CD4-positive, alpha-beta T cell treated with Interleukin-15 for 4 hours (primary cell): ENCODE results near the gene CD44.

Source experiments
- DNase-seq: peaks from one replicate; pipeline ENCODE4 v3.0.0-alpha.2; 2020; ENCODE audit warnings: low spot score

The CD44 gene

DNA sequence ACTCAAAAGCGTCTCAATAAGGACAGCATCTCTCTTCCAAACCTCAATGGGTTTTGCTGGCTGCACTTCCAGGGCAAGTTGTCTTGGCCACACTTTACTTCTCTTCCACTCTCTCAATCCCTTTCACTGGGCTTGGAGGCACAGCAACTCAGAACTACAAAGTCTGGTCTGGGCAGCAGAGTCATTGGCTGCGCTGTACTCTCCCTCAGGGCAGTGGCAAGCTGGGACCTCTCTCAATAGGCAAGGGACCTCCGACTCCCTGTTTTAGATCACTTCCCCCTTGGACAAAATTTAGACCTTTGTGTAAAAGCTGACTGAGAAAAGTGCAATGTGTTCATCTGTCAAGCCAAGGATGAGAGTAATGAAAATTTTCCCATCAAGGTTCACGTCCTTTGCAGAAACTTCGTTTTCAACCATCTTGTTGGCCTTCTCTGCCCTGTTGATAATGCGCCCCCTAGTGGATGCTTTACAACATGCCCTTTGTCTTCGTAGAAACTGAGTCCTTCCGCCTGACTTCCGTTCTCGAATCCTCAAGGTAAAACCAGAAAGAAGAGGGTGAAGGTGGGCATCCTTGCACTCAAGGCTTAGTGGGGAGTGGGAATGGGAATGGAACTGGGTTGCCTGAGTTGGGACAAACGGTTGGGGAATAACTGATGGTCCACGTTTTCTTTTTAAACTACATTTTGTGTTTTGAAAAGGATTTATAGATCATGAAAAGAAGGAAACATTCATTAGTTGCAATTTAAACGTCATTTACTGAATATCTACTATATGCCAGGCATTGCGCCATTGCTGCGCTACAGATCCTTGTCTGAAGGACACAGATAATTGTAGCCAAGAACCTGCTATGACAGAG, 99.1 kb downstream of the CD44 start:
- peak; percentile 73 for DNase-seq

GRCh38 chr11:35238882-35239281, 99.9 kb downstream of the CD44 start:
- DNase-seq, result no peak

DNA sequence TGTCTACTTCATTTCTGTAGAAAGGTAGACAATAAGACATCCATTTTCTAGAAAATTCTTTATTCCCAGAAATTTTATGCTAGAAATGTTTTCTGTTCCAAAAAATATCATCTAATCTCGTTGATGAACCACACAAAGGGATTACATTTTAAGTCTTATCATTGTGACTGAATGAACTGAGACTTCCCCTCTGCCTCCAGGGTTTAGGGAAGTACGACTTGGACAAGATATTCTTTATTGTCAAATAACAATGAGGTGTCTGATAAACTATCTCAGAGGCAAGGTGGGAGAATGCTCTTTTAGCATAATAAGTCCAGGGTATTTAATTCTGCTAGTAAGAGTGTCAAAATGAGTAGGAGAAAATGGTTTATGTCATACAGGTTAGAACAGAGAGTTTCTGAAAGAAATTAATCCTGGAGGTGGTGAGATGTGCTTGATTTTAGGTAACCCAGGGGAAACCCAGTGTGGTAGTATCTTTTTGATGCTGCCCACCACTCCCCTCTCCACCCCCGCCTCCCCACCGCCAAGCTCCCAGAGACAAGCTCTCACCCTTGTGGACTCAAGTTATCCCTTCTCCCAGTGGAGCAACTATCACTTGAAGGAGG, 100.6 kb downstream of the CD44 start:
- DNase-seq, result no peak

GRCh38 chr11:35241083-35241482, 102.1 kb downstream of the CD44 start:
- no peak for DNase-seq

DNA sequence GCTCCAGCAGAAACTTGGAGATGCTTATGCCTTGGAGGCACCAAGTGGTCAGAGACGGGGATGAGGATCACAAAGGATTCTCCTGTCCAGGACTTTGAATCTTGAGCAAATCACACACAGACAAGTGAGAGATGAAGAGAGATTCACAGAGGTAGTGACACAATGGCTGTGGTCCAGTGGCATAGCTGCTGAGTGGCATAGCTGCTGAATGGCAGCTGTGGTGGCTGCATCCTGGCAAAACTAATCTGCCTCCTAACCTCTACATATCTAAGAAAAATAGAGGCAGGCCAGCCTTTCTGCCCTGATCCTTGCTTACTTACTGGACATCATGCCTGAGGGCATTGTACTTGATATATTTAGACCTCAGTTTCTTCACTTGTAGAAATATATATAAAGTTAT, 102.6 kb downstream of the CD44 start:
- no peak for DNase-seq

- DNase-seq, result no peak
These were observed 103.7 kb downstream of the CD44 start for GRCh38 chr11:35242412-35243242.

GRCh38 chr11:35243774-35244173, 104.8 kb downstream of the CD44 start:
- no peak for DNase-seq

- no peak for DNase-seq
These were observed 106.1 kb downstream of the CD44 start for GRCh38 chr11:35245056-35245455.

GRCh38 chr11:35245786-35246185, 106.8 kb downstream of the CD44 start:
- DNase-seq, result no peak

- DNase-seq, result no peak
These were observed 107.8 kb downstream of the CD44 start for GRCh38 chr11:35246745-35247144.

DNA sequence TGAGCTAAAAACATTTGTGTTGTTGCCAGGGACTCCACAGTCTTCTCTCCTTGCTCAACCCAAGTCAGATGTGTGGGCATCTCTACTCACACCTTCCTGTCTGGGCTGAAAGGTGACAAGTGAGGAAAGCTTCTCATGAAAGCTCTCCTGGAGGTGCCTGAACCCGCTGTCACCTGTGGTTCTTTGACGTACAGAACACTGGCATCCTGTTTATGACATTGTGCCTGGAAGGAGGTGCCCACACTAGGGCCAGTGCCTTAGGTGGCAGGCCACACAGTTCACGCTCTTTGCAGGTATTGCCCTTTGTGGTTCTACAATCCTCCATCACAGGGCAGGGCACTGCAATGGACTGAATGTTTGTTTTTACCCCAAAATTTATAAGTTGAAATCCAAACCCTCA, 108.5 kb downstream of the CD44 start:
- peak; percentile 76 for DNase-seq

- DNase-seq, result no peak
These were observed 108.9 kb downstream of the CD44 start for GRCh38 chr11:35247863-35248262.

DNA sequence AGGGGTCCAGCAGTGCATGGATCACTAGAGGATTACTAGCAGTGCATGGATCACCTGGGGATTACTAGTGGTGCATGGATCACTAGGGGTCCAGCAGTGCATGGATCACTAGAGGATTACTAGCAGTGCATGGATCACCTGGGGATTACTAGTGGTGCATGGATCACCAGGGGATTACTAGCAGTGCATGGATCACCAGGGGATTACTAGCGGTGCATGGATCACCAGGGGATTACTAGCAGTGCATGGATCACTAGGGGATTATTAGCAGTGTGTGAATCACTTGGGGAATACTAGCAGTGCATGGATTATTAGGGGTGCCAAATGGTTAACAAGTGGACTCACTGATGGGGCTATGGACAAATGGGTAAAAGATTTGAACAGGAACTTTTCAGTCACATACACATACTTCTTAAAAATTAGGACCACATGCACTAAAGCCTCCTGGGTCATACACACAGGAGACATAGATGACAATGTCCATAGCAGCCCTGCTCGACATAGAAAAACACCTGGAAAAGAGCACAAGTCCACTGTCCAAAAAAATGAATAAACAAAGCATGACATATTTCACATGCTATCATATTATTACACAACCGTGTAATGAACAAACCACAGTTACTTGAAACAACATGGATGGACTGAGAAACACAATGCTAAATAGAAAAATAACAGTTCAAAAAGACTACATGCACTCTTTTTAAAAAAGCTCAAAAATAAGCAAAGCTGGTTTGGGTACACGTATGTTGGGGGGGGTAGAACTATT, 109.8 kb downstream of the CD44 start:
- no peak for DNase-seq

- no peak for DNase-seq
These were observed 111.2 kb downstream of the CD44 start for GRCh38 chr11:35250192-35250591.

DNA sequence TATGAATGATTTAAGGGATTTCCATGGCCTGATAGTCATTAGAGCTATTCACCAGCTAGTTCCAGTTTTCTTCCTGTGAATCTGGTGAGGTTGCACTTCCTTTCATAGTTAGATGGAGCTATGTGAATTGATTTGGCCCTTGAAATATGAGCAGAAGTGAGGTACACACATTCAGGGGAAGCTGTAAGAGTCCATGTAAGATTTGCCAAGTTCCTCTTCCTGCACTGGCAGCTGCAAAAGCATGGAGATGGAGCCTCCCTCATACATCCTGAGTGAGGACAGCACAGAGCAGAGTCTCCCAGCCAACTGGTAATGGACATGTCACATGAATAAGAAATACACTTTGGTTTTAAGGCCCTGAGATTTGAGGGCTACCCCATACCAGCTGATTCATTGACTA, 111.7 kb downstream of the CD44 start:
- no peak for DNase-seq

- no peak for DNase-seq
These were observed 114.3 kb downstream of the CD44 start for GRCh38 chr11:35253237-35253636.

DNA sequence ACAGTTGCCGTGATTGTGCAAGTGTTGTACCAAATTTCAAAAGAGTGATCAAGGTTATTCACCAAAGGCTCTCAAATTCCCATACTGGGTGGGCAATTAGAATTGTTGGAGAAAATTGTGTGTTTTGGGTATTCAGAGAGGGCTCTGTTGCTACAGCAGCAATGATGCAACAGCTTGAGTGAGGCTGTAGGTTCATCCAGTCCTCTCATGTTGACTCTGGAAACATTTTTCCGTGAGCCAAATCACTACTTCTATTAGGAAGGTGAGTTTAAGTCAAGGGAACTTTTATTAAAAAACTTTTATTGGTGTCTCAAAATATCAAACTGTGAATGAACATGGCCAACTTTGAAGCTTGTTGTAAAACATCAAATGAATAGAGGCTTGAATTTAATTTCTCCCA, 116.5 kb downstream of the CD44 start:
- DNase-seq, result no peak

DNA sequence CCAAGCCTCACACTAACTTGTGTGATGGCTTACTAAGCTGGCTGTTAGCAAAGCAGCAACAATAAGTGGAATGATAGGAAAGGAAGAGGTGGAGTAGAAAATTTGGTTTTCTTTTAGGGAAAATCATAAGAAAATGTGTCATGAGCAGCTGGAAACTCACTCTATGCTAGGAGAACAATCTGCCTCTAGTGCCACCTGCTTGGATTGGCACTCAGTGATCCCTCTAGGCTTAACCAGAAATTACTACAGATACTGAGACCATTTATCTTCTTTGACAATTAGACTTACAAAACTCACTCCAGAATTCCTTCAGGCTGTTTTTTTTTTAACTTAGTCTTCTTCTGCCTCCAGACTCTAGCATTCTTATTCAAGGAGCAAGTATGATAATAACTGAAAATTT, 117.3 kb downstream of the CD44 start:
- no peak for DNase-seq

DNA sequence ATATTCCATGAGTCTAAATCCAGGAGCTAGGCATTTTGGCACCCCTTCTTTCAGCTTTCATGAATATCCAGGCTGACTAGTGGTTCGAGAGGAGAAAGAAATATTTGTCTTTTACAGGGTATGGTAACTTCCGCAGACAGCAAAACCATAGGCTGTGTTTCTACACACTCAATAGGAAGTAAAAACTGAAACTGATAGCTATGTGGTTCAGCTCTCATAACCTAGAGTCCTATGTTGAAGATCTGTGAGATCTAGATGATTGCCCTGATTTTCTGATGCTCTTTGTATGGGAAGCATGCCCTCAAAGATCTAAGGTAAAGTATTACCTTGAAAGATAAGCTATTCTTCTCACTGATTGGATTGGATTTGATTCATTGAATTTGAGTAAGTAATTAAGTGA, 118.3 kb downstream of the CD44 start:
- DNase-seq, result peak; percentile 36

DNA sequence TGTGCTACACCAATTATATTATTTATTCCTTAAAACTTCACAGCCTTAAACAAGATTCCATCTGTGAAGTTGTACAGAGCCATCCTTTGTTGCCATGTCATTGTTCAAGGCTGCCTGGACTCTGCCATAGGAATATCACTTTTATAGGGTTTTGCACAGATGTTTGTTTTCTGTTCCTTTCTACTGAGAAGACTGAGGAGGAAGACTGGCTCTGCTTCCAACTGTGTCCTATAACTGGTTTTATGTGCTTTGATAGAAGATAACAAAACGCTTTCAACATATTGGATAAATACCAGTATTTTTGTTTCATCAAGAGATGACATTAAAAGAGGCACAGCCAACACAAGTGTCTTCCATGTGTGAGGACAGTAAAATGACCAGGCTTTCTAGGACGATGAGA, 120.6 kb downstream of the CD44 start:
- no peak for DNase-seq

- DNase-seq, result no peak
These were observed 121.5 kb downstream of the CD44 start for GRCh38 chr11:35260342-35260985.

DNA sequence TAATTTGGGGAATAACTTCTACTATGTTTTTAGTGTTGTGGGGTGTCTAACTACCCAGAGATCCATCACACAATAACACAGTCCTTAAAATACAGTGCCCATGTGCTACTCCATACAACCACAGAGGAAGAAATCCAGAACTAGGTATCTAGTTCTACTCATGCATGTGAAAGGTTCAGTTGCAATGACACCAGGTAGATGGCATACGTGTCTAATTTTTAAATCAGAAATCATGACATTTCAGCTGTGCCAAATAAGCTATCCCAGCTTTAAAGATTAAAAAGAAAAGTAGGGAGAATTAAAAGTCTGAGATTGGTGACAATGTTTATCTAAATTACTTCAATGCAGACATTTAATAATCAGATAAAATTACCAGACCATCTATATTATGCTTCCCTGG, 122.2 kb downstream of the CD44 start:
- no peak for DNase-seq
